HG03097 (cell line): ENCODE measurements around the gene UBE2G2.

ENCODE experiments used
- ATAC-seq: cut with Tn5 transposase; IDR thresholded peaks from one replicate; pipeline ENCODE4 v1.9.1; 2021; ENCODE audit not compliant: unreplicated experiment, low FRiP score

Gene UBE2G2

GRCh38 chr21:44766818-44767354 lies 34.7 kb downstream of the UBE2G2 start:
- no peak for ATAC-seq

- ATAC-seq, result no peak
Observed at GRCh38 chr21:44766014-44766817, 35.4 kb downstream of the UBE2G2 start.

DNA sequence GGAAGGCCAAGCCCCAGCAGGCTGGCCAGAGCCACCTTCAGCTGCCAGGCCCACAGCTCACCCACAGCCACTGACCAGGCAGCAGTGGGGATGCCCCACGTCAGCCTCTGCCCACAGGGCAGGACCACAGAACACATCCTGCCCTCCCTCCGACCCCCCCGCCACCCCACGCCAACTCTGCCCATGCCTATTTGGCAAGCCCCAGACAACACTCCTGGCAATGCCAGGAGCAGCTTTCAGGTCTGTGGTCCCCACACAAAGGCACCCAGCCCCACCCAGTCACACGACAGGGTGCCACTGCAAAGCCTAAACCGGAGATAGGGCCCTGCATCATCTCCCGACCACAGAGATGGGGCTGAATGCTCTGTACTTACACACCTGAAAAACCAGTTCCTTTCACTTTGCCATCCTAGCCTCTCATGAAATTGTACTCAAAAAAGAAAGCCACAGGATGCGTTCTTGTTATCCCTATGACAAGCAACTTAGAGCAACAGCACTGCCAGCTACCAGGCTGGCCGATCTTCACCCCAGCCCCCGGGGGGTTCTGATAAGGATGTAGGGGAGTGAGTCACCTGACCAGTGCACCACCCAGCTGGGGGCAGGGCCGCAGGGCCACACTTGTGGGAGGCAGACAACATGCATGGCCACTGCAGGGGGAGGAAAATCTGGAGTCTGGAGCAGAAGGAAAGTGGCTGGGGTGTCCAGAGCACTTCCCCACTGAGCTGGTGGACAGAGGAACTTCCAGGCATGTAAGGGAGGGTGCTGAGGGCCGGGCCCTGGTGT lies 36.2 kb downstream of the UBE2G2 start:
- ATAC-seq, result no peak

DNA sequence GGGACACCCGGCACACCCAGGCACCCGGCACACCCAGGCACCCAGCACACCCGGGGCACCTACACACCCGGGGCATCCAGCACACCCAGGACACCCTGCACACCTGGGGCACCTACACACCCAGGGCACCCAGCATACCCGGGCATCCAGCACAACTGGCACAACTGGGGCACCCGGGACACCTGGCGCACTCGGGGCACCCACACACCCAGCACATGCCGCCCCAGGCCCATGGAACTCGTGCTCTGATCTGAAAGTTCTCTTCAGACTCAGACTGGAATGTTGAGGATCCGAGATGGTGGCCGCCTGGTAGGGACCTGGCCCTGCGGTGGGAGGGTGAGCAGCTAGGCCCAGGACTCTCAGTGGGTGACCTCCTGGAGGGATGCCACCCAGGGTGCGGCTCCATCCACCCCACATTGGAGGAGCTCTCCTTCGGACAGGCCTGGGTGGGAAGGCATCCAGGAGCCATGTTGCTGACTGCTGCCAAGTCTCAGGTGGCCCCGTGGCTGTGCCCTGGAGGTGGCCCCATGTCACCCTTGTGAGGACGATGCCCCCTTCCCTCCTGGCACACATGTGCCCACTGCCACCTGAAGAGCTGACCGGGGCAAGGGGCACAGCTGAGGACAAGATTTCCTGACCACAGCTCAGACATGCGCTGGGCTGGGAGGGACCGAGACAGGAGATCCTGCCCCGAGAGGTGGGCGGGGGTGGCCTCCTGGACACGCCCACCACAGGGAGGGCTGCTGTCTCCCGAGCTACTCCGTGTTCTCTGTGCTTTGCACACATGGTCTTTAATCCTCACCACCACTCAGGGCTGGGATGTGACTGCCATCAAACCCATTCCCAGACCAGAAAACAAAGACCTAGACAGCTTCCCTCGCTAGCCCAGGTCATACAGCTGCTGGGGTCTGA lies 37.0 kb downstream of the UBE2G2 start:
- no peak for ATAC-seq

DNA sequence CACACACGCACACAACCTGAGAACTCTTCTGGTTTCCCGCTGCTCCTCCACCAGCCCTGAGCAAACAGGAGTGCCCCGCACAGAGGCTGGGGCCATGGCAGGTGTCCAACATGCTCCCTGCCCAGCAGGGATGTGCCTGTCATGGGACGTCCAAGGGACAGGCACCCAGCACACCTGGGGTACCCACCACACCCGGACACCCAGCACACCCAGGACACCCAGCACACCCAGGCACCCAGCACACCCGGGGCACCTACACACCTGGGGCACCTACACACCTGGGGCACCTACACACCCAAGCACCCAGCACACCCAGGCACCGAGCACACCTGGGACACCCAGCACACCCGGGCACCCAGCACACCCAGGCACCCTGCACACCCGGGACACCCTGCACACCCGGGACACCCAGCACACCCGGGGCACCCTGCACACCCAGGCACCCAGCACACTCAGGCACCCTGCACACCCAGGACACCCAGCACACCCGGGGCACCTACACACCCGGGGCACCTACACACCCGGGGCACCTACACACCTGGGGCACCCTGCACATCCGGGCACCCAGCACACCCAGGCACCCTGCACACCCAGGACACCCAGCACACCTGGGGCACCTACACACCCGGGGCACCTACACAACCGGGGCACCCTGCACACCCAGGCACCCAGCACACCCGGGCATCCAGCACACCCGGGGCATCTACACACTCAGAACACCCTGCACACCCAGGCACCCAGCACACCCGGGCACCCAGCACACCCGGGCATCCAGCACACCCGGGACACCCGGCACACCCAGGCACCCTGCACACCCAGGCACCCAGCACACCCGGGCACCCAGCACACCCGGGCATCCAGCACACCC lies 37.9 kb downstream of the UBE2G2 start:
- no peak for ATAC-seq

- no peak for ATAC-seq
Observed at GRCh38 chr21:44763050-44763378, 38.6 kb downstream of the UBE2G2 start.

GRCh38 chr21:44762221-44763049 lies 39.2 kb downstream of the UBE2G2 start:
- ATAC-seq, result no peak

GRCh38 chr21:44761747-44762208 lies 39.8 kb downstream of the UBE2G2 start:
- ATAC-seq, result no peak

GRCh38 chr21:44761011-44761729 lies 40.5 kb downstream of the UBE2G2 start:
- no peak for ATAC-seq

- ATAC-seq, result no peak
Observed at GRCh38 chr21:44760376-44760775, 41.2 kb downstream of the UBE2G2 start.

GRCh38 chr21:44759628-44760285 lies 41.9 kb downstream of the UBE2G2 start:
- no peak for ATAC-seq

DNA sequence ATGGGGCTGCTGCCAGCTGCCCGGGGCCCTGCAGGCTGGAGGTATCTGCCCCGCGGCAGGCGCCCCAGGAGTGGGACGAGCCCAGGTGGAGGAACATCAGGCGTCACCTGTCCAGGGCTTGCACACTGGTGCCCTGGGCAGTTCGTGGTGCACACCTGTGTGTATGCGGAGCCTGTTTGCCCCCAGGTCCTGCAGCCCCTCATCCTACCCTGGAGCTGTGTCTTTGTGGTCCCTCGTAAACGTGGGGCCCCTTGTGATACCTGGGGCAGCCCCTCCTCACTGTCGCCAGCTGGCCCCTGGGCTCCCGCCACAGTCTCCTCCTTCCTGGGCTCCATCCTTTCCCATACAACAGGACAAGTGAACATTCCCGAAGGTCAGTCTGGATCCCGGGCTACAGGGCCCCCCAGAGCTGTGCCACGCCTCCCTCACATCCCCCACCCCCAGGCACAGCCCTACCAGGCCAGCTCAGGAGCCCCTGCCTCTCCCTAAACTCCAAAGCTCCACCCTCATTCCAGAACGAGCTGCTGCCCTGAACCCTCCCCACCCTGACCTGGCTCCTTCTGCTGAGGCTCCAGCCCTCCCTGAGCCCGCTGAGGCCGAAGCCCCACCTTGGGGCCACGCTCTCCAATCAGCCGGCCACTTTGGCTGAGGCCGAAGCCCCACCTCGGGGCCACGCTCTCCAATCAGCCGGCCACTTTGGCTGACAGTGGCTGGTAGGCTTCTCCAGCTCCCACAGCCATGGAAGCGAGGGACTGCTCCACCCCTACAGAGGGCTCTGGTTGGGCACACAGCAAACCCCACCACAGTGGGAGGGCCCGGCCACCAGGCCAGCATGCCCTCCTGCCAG lies 42.6 kb downstream of the UBE2G2 start:
- ATAC-seq, result no peak

DNA sequence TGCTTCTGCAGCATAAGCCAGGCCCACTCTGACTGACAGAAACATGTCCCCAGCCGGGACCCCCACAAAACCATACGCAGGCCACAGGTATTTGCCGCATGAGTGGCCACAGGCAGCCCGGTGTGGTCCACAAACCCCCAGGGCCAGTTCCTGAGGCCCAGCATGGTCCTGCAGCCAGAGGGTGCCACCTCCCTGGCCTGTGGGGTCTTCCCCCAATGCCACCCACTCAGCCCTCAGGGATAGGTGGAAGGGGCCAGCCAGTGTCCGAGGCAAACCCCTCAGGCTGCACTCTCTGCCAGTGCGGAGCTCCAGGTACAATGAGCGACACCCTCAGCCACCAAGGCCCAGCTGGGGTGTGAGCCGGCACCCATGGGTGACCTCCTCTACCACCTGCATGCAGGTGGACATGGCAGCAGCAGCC lies 43.5 kb downstream of the UBE2G2 start:
- ATAC-seq, result no peak

DNA sequence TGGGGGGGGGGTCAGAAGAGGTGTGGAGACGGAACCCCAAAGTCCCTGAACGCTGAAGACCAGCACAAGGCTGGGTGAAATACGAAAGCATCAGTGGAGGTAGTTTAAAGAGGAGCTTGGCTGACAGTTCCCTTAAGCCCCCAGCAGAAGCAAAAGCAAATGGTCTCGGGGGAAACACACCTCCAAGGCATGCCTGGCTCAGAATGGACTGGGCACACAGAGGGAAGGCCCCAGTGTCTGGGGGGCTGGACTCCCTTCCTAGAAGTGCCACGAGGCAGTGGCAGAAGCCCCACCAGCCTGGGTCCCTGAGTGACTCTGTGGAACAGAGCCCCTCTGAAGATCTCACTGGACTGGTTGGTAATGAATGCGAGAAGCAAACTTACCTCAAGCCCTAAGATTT lies 43.9 kb downstream of the UBE2G2 start:
- no peak for ATAC-seq

- no peak for ATAC-seq
Observed at GRCh38 chr21:44756423-44757185, 45.0 kb downstream of the UBE2G2 start.

- no peak for ATAC-seq
Observed at GRCh38 chr21:44755227-44755626, 46.4 kb downstream of the UBE2G2 start.
